Tibial nerve (tissue), 3 donors: ENCODE data around the gene DCTD.

Source experiments
- POLR2A ChIP-seq, 2 donors: fragments of 450-650 bp; IDR thresholded peaks; one replicate each; pipeline ENCODE4 v1.6.1; 2017; ENCODE audit warnings: antibody characterized with exemption in 2 of 2, mild to moderate bottlenecking in 2 of 2, moderate library complexity in 2 of 2
- TF ChIP-seq, protein P1 (sequence below), 5 experiments: fragments of 200-600 bp in 3 of 5; fragments of 450-650 bp in 2 of 5; sonication (generic) in 3 of 5; IDR thresholded peaks; one replicate each; pipeline ENCODE4 v1.5.1; 2016 to 2019; ENCODE audit warnings: antibody characterized with exemption in 5 of 5, mild to moderate bottlenecking in 3 of 5, moderate library complexity in 2 of 5

DNA sequence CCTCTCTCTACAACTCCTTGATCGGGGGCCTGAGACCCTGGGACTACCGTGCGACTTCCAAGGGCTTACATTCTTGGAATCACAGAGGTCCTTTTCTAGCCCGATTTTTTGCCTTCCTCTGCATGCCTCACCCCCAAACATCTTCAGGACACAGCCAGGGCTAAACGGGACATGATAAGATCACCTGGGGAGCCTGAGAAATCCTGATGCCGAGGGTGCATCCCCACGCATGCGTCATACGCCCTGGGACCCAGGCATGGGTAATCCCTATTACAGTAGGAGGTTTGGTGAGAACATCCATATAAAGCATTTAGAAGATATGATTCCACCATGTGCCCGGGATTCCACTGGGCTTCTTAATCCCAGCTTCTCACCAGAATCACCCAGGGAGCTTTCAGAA is 77.1 kb downstream of the DCTD start:
- TF ChIP-seq, protein P1, sequence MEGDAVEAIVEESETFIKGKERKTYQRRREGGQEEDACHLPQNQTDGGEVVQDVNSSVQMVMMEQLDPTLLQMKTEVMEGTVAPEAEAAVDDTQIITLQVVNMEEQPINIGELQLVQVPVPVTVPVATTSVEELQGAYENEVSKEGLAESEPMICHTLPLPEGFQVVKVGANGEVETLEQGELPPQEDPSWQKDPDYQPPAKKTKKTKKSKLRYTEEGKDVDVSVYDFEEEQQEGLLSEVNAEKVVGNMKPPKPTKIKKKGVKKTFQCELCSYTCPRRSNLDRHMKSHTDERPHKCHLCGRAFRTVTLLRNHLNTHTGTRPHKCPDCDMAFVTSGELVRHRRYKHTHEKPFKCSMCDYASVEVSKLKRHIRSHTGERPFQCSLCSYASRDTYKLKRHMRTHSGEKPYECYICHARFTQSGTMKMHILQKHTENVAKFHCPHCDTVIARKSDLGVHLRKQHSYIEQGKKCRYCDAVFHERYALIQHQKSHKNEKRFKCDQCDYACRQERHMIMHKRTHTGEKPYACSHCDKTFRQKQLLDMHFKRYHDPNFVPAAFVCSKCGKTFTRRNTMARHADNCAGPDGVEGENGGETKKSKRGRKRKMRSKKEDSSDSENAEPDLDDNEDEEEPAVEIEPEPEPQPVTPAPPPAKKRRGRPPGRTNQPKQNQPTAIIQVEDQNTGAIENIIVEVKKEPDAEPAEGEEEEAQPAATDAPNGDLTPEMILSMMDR (IDR thresholded peaks at IDR 0.05), result no peak
- no peak for TF ChIP-seq POLR2A (IDR thresholded peaks at IDR 0.05)
